ENCODE data around the gene NXF1. TPM values are rescaled to one million over a fixed set of nuclear protein-coding genes. Genes with fewer than 3 reads are reported as not detected.
"Not testable (repeated sequence)": the region's sequence is repeated elsewhere in the genome, so short reads cannot be mapped to it uniquely, and the experiment has no call there.

The NXF1 gene
- total RNA-seq, 2 donors from 2014 or later = 39.2 to 50.9 TPM

DNA sequence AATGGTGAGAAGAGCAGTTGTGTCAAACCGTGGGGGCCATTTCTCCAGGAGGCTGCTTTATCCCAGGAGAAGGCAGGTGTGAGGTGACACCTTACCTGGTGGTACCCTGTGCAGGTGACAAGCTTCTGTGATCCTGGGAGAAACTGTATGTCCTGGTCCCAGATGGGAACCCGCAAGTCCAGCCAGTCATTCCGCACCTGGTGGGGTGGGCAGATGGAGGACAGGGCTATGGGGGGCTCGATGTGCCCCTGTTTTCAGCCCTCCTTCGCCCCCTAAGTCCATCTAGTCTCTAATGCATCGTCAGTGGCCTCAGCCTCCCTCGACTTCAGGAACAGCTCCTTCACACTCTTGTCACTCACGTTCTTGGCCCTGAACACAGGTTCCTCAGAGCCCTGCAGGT, 30.1 kb upstream of the NXF1 start:
- Histone ChIP-seq H3K27ac (no peak overlapping the region), H3K9ac (ENCODE audit: low read depth in 2 of 2, low read length in 2 of 2) (no peak overlapping the region), H3K27me3 (no peaks in the 10 kb centered on the region), H3K9me3 (no peaks in the 10 kb centered on the region), H3K4me1 (peaks cover 4% of the 10 kb centered on the region), H3K4me3 (no peak overlapping the region), H3K36me3 (no peaks in the 10 kb centered on the region)
- intact Hi-C loops (cut with DNase I) = no loop called here
- no peak for DNase-seq
- no peak for TF ChIP-seq CTCF (IDR thresholded peaks at IDR 0.05)

- Histone ChIP-seq H3K9me3 (no peaks in the 10 kb centered on the region), H3K27me3 (no peaks in the 10 kb centered on the region), H3K27ac (peak within 1 kb of the TSS; percentile 86), H3K4me3 (peak within 1 kb of the TSS; percentile 89), H3K9ac (ENCODE audit: low read depth in 2 of 2, low read length in 2 of 2) (peak within 1 kb of the TSS; percentile 93 to 97), H3K36me3 (no peaks in the 10 kb centered on the region), H3K4me1 (peaks cover 5% of the 10 kb centered on the region)
- intact Hi-C loops (cut with DNase I) = no loop called here
- no peak for TF ChIP-seq CTCF (IDR thresholded peaks at IDR 0.05)
- peak; percentile 42 for DNase-seq
Observed at GRCh38 chr11:62832336-62833234, 27.3 kb upstream of the NXF1 start, which contains the start of gene TEX54. TSS of gene TEX54 (minus strand) at chr11:62832841.

- no peaks in the 10 kb centered on the region for H3K36me3 ChIP-seq
- H3K9ac ChIP-seq (ENCODE audit: low read depth in 2 of 2, low read length in 2 of 2) = peak within 1 kb of the TSS; percentile 93 to 97
- H3K9me3 ChIP-seq = no peaks in the 10 kb centered on the region
- H3K27ac ChIP-seq = peak within 1 kb of the TSS; percentile 86
- H3K4me3 ChIP-seq = peak within 1 kb of the TSS; percentile 89
- peaks cover 5% of the 10 kb centered on the region for H3K4me1 ChIP-seq
- no peaks in the 10 kb centered on the region for H3K27me3 ChIP-seq
- no peak for TF ChIP-seq CTCF (IDR thresholded peaks at IDR 0.05)
- intact Hi-C loops (cut with DNase I) = no loop called here
- peak; percentile 100 for DNase-seq
Observed at GRCh38 chr11:62831520-62832335, 26.5 kb upstream of the NXF1 start, which contains the start of gene STX5. TSS of gene STX5 (minus strand) at chr11:62832051. CDS start at chr11:62831243, 808 bp downstream.

DNA sequence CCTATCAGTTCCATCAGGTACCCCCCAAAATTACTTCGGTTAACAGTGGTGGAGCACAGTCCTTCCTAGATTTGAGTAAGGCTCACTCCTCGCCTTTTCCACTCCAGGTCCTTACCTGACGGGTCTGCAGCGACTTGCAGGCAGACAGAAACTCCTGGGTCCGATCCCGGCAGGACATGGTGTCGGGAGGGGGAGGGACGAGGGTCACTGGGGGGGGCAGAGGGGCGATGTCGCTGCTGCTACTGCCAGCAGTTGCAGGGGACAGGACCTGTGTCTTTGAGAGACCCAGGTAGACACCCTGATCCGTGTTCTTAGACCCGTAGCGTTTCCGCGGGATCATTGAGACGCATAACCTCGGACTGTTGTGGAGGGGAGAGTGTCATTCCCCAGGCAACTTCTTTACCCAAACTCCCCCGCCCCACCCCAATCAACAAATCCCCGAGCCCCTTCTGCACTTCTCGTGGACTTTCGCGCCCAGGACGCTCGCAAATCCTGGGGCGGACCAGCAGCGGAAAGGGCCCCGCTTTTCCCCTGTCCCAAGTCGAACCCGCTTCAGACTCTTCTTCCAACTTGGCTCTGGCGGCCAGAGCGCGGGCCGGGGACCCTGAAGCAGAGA, 25.8 kb upstream of the NXF1 start:
- peaks cover 5% of the 10 kb centered on the region for H3K36me3 ChIP-seq
- H3K4me1 ChIP-seq = peaks cover 5% of the 10 kb centered on the region
- H3K27me3 ChIP-seq = no peaks in the 10 kb centered on the region
- peak overlapping the region; percentile 89 for H3K4me3 ChIP-seq
- intact Hi-C loops (cut with DNase I) = no loop called here
- peak overlapping the region; percentile 90 to 97 for H3K9ac ChIP-seq (ENCODE audit: low read depth in 2 of 2, low read length in 2 of 2)
- H3K9me3 ChIP-seq = no peaks in the 10 kb centered on the region
- TF ChIP-seq CTCF (IDR thresholded peaks at IDR 0.05) = no peak
- peak overlapping the region; percentile 86 for H3K27ac ChIP-seq
- no peak for DNase-seq

GRCh38 chr11:62828130-62828529, 22.9 kb upstream of the NXF1 start:
- DNase-seq; H3K4me1 ChIP-seq; H3K4me3 ChIP-seq; H3K27me3 ChIP-seq; H3K27ac ChIP-seq; intact Hi-C loops (cut with DNase I); H3K9ac ChIP-seq (ENCODE audit: low read depth in 2 of 2, low read length in 2 of 2); H3K9me3 ChIP-seq: not testable (repeated sequence)
- H3K36me3 ChIP-seq = peaks cover 17% of the 10 kb centered on the region

All from colonic mucosa (tissue), 4 donors.